Upper lobe of left lung (tissue), 4 donors: Measurements from ENCODE around the gene UNKL.

Experiments used
- CTCF ChIP-seq, 6 experiments: fragments of 450-650 bp in 4 of 6; fragments of 200-600 bp in 2 of 6; sonication (generic) in 2 of 6; IDR thresholded peaks; one replicate each; pipeline ENCODE4 v1.5.1; 2016 to 2019; ENCODE audit warnings: antibody characterized with exemption in 6 of 6
- EP300 ChIP-seq, 4 donors: sonication (generic); formaldehyde crosslinking; IDR thresholded peaks; one replicate each; pipeline ENCODE4 v1.5.1; 2017; ENCODE audit warnings: antibody characterized with exemption in 4 of 4, control low read depth in 2 of 4
- POLR2A ChIP-seq, 4 donors: fragments of 450-650 bp; IDR thresholded peaks; one replicate each; pipeline ENCODE4 v1.5.1; 2016 to 2017; ENCODE audit warnings: antibody characterized with exemption in 4 of 4, mild to moderate bottlenecking in 2 of 4
- POLR2AphosphoS5 ChIP-seq, 2 donors: sonication (generic); formaldehyde crosslinking; IDR thresholded peaks; one replicate each; pipeline ENCODE4 v1.5.1; 2017; ENCODE audit warnings: antibody characterized with exemption in 2 of 2

GRCh38 chr16:1401061-1401757, 13.3 kb downstream of the UNKL start:
- TF ChIP-seq CTCF (IDR thresholded peaks at IDR 0.05): no peak
- no peak for TF ChIP-seq POLR2AphosphoS5 (IDR thresholded peaks at IDR 0.05)
- TF ChIP-seq POLR2A (IDR thresholded peaks at IDR 0.05): no peak
- no peak for TF ChIP-seq EP300 (IDR thresholded peaks at IDR 0.05)
